Mucosa of descending colon (tissue), 3 donors: Measurements from ENCODE around the gene DNAJC16. TPM values are rescaled to one million over a fixed set of nuclear protein-coding genes. Genes with fewer than 3 reads are reported as not detected.
A peak's percentile ranks its signal among the peaks of the same experiment; 100 is the strongest.

Experiments used
- ATAC-seq: fragments of 200-7000 bp; cut with Tn5 transposase; one replicate; pipeline ENCODE4 v1.9.1; 2020; ENCODE audit warnings: mild to moderate bottlenecking, moderate library complexity
- DNase-seq, 3 donors: peaks; one replicate each; pipeline ENCODE4 v3.0.0-alpha.2; 2020
- H3K36me3 ChIP-seq: fragments of 200-600 bp; one replicate; pipeline ENCODE4 v1.8.0; 2021; ENCODE audit warnings: low read depth, mild to moderate bottlenecking
- H3K4me1 ChIP-seq: fragments of 200-600 bp; one replicate; pipeline ENCODE4 v1.8.0; 2021; ENCODE audit warnings: low read depth, mild to moderate bottlenecking
- H3K4me3 ChIP-seq: fragments of 200-600 bp; one replicate; pipeline ENCODE4 v1.8.0; 2021; ENCODE audit warnings: mild to moderate bottlenecking
- H3K9me3 ChIP-seq: fragments of 200-600 bp; one replicate; pipeline ENCODE4 v1.8.0; 2021; ENCODE audit warnings: mild to moderate bottlenecking
- intact Hi-C, 2 donors: fragments of 100-400 bp; cut with DNase I in 1 of 2; cut with micrococcal nuclease in 1 of 2; formaldehyde crosslinking; loops; one replicate each; pipeline versions ENCODE4 v1.11.0 to v1.11.1; 2022; cut with DNase I, micrococcal nuclease
- total RNA-seq, 3 donors: library from RNA; stranded (reverse); fragmentation: NEBNext Ultra II Directional in 2 of 3; extraction: Animal tissue kit (Norgen Biotek cat#: 25700) in 2 of 3; gene quantifications; one replicate each; pipeline versions ENCODE4 v1.2.1 to v1.2.4, GENCODE V29; 2021 to 2023
- TF ChIP-seq, protein P1 (sequence below): fragments of 200-600 bp; IDR thresholded peaks from one replicate; pipeline ENCODE4 v1.8.0; 2022; ENCODE audit warnings: antibody characterized with exemption, mild to moderate bottlenecking
- donor health status: DM: no; HTN: no; CAD: no; lungs with moderate emphysema.
- donor health status: DM: no; HTN: no; CAD: no.
- donor health status: DM: no; HTN: yes; CAD: no.

Gene DNAJC16
- total RNA-seq, 3 donors from 2014 or later = 23.7 to 27.7 (median 23.8) TPM

DNA sequence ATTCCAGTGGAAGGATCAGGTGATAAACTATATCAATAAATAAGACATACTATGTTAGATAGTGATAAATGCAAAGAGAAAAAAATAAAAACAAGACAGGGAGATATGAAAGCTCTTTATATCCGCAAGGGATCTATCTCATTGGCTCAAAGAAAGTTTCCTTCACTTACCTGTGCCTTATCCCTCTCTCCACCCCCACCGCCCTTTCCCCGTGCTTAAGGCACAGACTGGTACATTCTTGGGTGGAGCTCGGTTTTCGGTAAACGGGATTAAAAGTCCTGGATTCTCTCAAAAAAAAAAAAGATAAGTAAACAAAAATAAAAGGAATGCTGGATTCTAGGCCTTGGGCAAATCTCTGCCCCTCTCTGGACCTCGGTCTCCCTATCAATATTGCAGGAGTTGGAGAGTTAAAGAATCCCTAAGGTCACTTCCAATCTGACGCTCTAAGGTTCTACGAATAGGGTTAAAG, 593 bp upstream of the DNAJC16 start:
- peak; percentile 59 to 69 (median 59) for DNase-seq
- no peaks in the 10 kb centered on the region for H3K9me3 ChIP-seq
- peaks cover 28% of the 10 kb centered on the region for H3K4me1 ChIP-seq
- H3K36me3 ChIP-seq = peaks cover 5% of the 10 kb centered on the region
- ATAC-seq = no peak
- intact Hi-C loops = no loop called here
- TF ChIP-seq, protein P1, sequence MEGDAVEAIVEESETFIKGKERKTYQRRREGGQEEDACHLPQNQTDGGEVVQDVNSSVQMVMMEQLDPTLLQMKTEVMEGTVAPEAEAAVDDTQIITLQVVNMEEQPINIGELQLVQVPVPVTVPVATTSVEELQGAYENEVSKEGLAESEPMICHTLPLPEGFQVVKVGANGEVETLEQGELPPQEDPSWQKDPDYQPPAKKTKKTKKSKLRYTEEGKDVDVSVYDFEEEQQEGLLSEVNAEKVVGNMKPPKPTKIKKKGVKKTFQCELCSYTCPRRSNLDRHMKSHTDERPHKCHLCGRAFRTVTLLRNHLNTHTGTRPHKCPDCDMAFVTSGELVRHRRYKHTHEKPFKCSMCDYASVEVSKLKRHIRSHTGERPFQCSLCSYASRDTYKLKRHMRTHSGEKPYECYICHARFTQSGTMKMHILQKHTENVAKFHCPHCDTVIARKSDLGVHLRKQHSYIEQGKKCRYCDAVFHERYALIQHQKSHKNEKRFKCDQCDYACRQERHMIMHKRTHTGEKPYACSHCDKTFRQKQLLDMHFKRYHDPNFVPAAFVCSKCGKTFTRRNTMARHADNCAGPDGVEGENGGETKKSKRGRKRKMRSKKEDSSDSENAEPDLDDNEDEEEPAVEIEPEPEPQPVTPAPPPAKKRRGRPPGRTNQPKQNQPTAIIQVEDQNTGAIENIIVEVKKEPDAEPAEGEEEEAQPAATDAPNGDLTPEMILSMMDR = no peak
- no peak overlapping the region for H3K4me3 ChIP-seq

DNA sequence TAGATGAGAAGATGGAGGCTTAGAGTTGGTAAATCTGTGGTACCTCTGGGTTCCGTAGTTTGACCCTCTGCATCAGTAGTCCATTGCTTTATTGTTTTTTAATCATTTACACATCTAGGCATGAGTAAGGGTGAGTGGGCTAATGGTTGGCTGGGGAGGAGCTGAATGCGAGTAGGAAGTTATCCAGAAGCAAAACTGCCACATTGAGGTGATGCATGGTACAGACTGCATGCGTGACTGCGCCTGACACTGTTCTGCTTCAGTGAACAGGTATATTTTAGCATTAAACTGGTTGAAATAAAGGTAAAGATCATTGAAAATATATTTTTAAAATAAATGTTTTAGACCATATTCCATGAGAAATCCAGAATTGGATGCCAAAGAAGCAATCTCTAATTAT, 4.4 kb downstream of the DNAJC16 start:
- ATAC-seq (no peak), DNase-seq (no peak)
- no peaks in the 10 kb centered on the region for H3K9me3 ChIP-seq
- H3K4me1 ChIP-seq = peaks cover 13% of the 10 kb centered on the region
- H3K36me3 ChIP-seq = peaks cover 5% of the 10 kb centered on the region
- intact Hi-C loops = no loop called here
- H3K4me3 ChIP-seq = no peak overlapping the region
- TF ChIP-seq, protein P1 = no peak

DNA sequence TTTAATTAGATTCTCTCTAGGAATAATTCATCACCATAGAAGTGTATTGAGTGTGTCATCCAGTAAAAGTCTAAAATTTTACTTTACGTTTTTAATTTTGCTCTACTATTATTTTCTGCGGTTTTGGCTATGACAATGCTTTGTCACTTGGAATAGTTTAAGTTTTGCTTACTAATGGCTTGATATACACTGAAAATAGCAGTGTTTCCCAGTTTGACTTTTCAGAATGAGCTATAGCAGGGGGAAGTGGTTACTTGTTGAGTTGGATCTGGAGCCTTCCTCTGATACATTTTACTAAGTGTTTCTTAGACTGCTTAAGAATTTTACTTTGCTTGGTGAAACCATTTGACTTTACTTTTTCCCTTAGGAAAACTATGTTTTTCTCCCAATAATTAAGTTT, 5.0 kb downstream of the DNAJC16 start:
- Histone ChIP-seq H3K4me3 (no peak overlapping the region), H3K9me3 (no peaks in the 10 kb centered on the region), H3K36me3 (peaks cover under 1% of the 10 kb centered on the region), H3K4me1 (peaks cover 7% of the 10 kb centered on the region)
- TF ChIP-seq, protein P1 = no peak
- intact Hi-C loops = no loop called here
- DNase-seq = no peak
- ATAC-seq = no peak

DNA sequence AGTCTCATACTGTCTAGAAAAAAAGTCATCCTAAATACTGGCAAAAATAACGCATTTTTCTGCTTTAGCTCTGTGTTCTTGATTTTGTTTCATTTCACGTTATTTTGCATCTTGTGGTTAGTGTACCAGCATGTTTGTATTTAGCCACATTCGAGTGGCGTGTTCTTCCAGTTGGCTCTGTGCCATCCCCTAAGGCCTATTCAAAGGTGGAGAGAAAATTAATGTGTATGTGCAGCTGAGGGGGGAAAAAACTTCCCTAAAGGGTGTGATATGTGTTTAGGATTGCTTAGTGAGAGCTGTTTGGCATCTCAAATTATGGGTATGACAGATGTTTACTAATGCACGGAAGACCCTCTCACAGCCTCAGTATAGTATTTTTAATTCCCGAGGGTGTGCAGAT, 12.1 kb downstream of the DNAJC16 start:
- Histone ChIP-seq H3K9me3 (no peaks in the 10 kb centered on the region), H3K4me3 (no peak overlapping the region), H3K4me1 (no peaks in the 10 kb centered on the region), H3K36me3 (no peaks in the 10 kb centered on the region)
- intact Hi-C loops = no loop called here
- no peak for DNase-seq
- ATAC-seq = no peak
- TF ChIP-seq, protein P1 = no peak

DNA sequence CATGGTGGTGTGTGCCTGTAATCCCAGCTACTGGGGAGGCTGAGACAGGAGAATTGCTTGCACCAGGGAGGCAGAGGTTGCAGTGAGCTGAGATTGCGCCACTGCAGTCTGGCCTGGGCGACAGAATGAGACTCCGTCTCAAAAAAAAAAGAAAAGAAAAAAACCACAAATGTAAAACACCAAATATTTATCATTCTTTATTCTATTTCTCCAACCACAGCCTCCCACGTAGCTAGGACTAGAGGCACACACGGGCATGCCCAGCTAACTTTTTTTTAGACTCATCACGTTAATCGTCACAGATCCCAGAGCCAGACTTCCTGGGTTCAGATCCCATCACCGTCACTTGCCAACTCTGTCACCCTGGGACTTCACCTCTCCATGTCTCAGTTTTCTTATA, 13.5 kb downstream of the DNAJC16 start:
- H3K9me3 ChIP-seq = no peaks in the 10 kb centered on the region
- DNase-seq (no peak), ATAC-seq (no peak)
- H3K4me1 ChIP-seq = no peaks in the 10 kb centered on the region
- H3K36me3 ChIP-seq = no peaks in the 10 kb centered on the region
- no peak overlapping the region for H3K4me3 ChIP-seq
- TF ChIP-seq, protein P1 = no peak
- intact Hi-C loops = no loop called here

DNA sequence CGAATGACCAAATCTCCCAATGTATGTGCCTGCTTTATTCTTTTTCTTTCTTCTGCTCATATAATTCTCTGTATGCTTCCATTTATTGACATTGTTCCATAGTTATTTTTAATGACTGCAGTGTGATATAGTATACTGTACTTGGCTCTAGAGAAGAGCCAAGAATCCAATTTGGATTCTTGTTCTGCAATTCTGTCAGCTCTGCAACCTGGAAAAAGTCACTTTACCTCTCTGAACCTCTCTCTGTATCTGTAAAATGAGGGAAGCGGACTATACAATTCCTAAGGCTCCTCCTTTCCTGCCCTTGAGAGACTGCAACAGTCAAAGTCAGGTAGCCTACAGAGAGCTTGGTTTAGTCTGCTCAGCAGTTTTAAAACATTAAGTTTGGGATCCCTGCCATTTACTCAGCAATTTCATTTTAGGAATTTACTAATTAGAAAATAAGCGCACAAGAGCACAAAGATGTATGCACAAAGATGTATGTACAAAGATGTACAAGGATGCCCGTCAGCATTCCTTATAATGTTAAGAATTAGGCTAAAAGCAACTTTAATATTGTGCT, 14.7 kb downstream of the DNAJC16 start:
- Histone ChIP-seq H3K4me1 (no peaks in the 10 kb centered on the region), H3K4me3 (no peak overlapping the region), H3K36me3 (no peaks in the 10 kb centered on the region), H3K9me3 (no peaks in the 10 kb centered on the region)
- TF ChIP-seq, protein P1 = no peak
- ATAC-seq (no peak), DNase-seq (no peak)
- intact Hi-C loops = no loop called here
